Trophoblast cell (in vitro differentiated cells and primary cell): ENCODE data around the gene CHST9.
"Not testable (repeated sequence)": the region's sequence is repeated elsewhere in the genome, so short reads cannot be mapped to it uniquely, and the experiment has no call there.

ENCODE experiments used
- DNase-seq, 2 donors: peaks; one replicate each; pipeline ENCODE4 v3.0.0-alpha.2; 2016
- H2AFZ ChIP-seq: 2 replicates; pipeline ENCODE4 v1.6.1; 2013; ENCODE audit warnings: low read length, moderate library complexity, mild to moderate bottlenecking; ENCODE audit not compliant: insufficient read depth, poor library complexity
- H2AK5ac ChIP-seq: 2 replicates; pipeline ENCODE4 v1.6.1; 2013; ENCODE audit warnings: mild to moderate bottlenecking, low read length
- H2BK120ac ChIP-seq: 2 replicates; pipeline ENCODE4 v1.6.1; 2013; ENCODE audit warnings: low read length, mild to moderate bottlenecking, moderate library complexity; ENCODE audit not compliant: insufficient read depth, poor library complexity
- H2BK12ac ChIP-seq: 2 replicates; pipeline ENCODE4 v1.6.1; 2013; ENCODE audit warnings: mild to moderate bottlenecking, low read length, moderate library complexity
- H2BK5ac ChIP-seq: 2 replicates; pipeline ENCODE4 v1.6.1; 2013; ENCODE audit warnings: low read length, low read depth, moderate library complexity, mild to moderate bottlenecking; ENCODE audit not compliant: poor library complexity
- H3K14ac ChIP-seq: 2 replicates; pipeline ENCODE4 v1.6.1; 2013; ENCODE audit warnings: mild to moderate bottlenecking, low read length
- H3K18ac ChIP-seq: 2 replicates; pipeline ENCODE4 v1.6.1; 2013; ENCODE audit warnings: mild to moderate bottlenecking, low read length
- H3K23ac ChIP-seq: 2 replicates; pipeline ENCODE4 v1.6.1; 2013; ENCODE audit warnings: low read length
- H3K27ac ChIP-seq: 2 replicates; pipeline ENCODE4 v1.5.1; 2013; ENCODE audit warnings: low read depth, mild to moderate bottlenecking, inconsistent platforms, low read length, moderate library complexity
- H3K27me3 ChIP-seq: 2 replicates; pipeline ENCODE4 v1.6.1; 2013; ENCODE audit warnings: inconsistent platforms, mild to moderate bottlenecking, low read length, moderate library complexity; ENCODE audit not compliant: insufficient read depth
- H3K36me3 ChIP-seq, 2 experiments: 1 replicate in 1 of 2; 2 replicates in 1 of 2; pipeline ENCODE4 v1.6.1; 2013; ENCODE audit warnings: low read length in 2 of 2, mild to moderate bottlenecking in 2 of 2, moderate library complexity in 1 of 2; ENCODE audit not compliant: insufficient read depth in 2 of 2, control insufficient read depth in 1 of 2
- H3K4ac ChIP-seq: 2 replicates; pipeline ENCODE4 v1.6.1; 2013; ENCODE audit warnings: low read depth, mild to moderate bottlenecking, low read length, moderate library complexity
- H3K4me1 ChIP-seq, 2 experiments: 1 replicate in 1 of 2; 2 replicates in 1 of 2; pipeline ENCODE4 v1.6.1; 2013; ENCODE audit warnings: low read length in 2 of 2, mild to moderate bottlenecking in 2 of 2, moderate library complexity in 1 of 2; ENCODE audit not compliant: insufficient read depth in 2 of 2, control insufficient read depth in 1 of 2
- H3K4me2 ChIP-seq: 2 replicates; pipeline ENCODE4 v1.6.1; 2013; ENCODE audit warnings: inconsistent platforms, mild to moderate bottlenecking, low read length, moderate library complexity
- H3K4me3 ChIP-seq: 2 replicates; pipeline ENCODE4 v1.5.1; 2013; ENCODE audit warnings: mild to moderate bottlenecking, low read depth, low read length, inconsistent platforms
- H3K79me1 ChIP-seq: one replicate; pipeline ENCODE4 v1.6.1; 2013; ENCODE audit warnings: low read length
- H3K79me2 ChIP-seq: 2 replicates; pipeline ENCODE4 v1.6.1; 2013; ENCODE audit warnings: low read length, mild to moderate bottlenecking; ENCODE audit not compliant: control insufficient read depth, insufficient read depth, poor library complexity
- H3K9ac ChIP-seq: 2 replicates; pipeline ENCODE4 v1.6.1; 2013; ENCODE audit warnings: mild to moderate bottlenecking, low read length
- H3K9me3 ChIP-seq: 2 replicates; pipeline ENCODE4 v1.6.1; 2013; ENCODE audit warnings: low read depth, mild to moderate bottlenecking, control low read depth, inconsistent platforms, low read length; ENCODE audit not compliant: insufficient read depth
- H4K12ac ChIP-seq: 2 replicates; pipeline ENCODE4 v1.6.1; 2013; ENCODE audit warnings: low read depth, mild to moderate bottlenecking, low read length, moderate library complexity
- H4K8ac ChIP-seq: 2 replicates; pipeline ENCODE4 v1.6.1; 2013; ENCODE audit warnings: low read depth, mild to moderate bottlenecking, low read length, moderate library complexity
- H4K91ac ChIP-seq: one replicate; pipeline ENCODE4 v1.6.1; 2013; ENCODE audit warnings: low read depth, mild to moderate bottlenecking, low read length, moderate library complexity
- WGBS: extraction: QIAGEN DNeasy Blood & Tissue Kit; methylation state at CpG from one replicate; pipeline ENCODE4 v1.1.7; 2013; ENCODE audit warnings: missing lambda C conversion rate; ENCODE audit not compliant: insufficient read length, insufficient coverage; ENCODE audit errors: extremely low coverage; 5-methylcytosine and 5-hydroxymethylcytosine counted together

The CHST9 gene

DNA sequence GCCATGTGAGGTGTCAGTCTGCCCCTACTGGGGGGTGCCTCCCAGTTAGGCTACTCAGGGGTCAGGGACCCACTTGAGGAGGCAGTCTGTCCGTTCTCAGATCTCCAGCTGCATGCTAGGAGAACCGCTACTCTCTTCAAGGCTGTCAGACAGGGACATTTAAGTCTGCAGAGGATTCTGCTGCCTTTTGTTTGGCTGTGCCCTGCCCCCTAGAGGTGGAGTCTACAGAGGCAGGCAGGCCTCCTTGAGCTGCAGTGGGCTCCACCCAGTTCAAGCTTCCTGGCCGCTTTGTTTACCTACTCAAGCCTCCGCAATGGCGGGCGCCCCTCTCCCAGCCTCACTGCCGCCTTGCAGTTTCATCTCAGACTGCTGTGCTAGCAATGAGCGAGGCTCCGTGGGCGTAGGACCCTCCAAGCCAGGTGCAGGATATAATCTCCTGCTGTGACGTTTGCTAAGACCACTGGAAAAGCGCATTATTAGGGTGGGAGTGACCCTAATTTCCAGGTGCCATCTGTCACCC, 21.9 kb downstream of the CHST9 start:
- not testable (repeated sequence) for H3K27ac ChIP-seq, H3K36me3 ChIP-seq, H2AFZ ChIP-seq, H4K91ac ChIP-seq, H3K23ac ChIP-seq, H3K9ac ChIP-seq, H2BK12ac ChIP-seq, H3K14ac ChIP-seq, H2BK5ac ChIP-seq, H3K79me2 ChIP-seq, H3K4me2 ChIP-seq, H3K4ac ChIP-seq, H3K27me3 ChIP-seq, H3K9me3 ChIP-seq, H3K79me1 ChIP-seq, H3K4me1 ChIP-seq, H4K8ac ChIP-seq, H2BK120ac ChIP-seq, H3K4me3 ChIP-seq, H2AK5ac ChIP-seq, H4K12ac ChIP-seq, H3K18ac ChIP-seq
- whole genome bisulfite sequencing: no CpG with 5 or more reads among the region's 12 CpGs
- DNase-seq: peak in 1 of 2 donors; percentile 22

DNA sequence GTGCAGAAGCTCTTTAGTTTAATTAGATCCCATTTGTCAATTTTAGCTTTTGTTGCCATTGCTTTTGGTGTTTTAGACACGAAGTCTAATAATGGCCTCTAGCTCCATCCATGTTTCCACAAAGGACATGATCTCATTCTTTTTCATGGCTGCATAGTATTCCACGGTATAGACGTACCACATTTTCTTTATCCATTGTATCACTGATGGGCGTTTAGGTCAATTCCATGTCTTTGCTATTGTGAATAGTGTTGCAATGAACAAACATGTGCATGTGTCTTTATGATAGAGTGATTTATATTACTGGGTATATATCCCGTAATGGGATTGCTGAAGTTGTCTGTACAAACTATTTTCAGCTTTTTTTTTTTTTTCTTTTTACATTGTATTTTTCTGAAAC, 35.9 kb downstream of the CHST9 start:
- not testable (repeated sequence) for H3K27ac ChIP-seq, H3K14ac ChIP-seq, H3K4ac ChIP-seq, H4K91ac ChIP-seq, H3K18ac ChIP-seq, H3K4me1 ChIP-seq, H2AFZ ChIP-seq, H3K4me3 ChIP-seq, H3K79me1 ChIP-seq, H2BK5ac ChIP-seq, H3K36me3 ChIP-seq, H2AK5ac ChIP-seq, H3K9ac ChIP-seq, H4K8ac ChIP-seq, H2BK120ac ChIP-seq, H4K12ac ChIP-seq, H2BK12ac ChIP-seq, H3K79me2 ChIP-seq, H3K23ac ChIP-seq, H3K4me2 ChIP-seq, DNase-seq, H3K9me3 ChIP-seq, H3K27me3 ChIP-seq
- no CpG with 5 or more reads among the region's 5 CpGs for WGBS

DNA sequence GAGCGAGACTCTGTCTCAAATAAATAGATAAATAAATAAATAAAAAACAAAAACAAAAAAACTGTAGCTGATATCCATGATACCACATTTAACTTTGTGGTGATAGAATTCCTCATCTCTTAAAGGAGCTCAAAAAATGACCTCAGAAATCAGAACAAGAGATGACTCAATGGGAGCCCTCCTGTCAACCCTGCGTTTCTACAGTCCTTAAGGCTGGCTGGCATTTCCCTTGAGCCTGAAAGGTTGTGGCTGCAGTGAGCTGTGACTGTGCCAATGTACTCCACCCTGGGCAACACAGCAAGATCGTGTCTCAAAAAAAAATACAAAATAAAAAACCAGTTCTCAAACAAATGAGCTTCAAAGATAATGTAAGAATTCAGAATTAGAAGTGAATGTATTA, 40.4 kb downstream of the CHST9 start:
- H3K79me2 ChIP-seq: no peaks in the 10 kb centered on the region
- H3K36me3 ChIP-seq: no peaks in the 10 kb centered on the region
- no peak overlapping the region for H3K27ac ChIP-seq
- no peak overlapping the region for H2AFZ ChIP-seq
- H4K12ac ChIP-seq: no peak overlapping the region
- no peak overlapping the region for H2BK5ac ChIP-seq
- H3K9ac ChIP-seq: no peak overlapping the region
- H2AK5ac ChIP-seq: no peak overlapping the region
- no peak overlapping the region for H3K4me2 ChIP-seq
- no peak overlapping the region for H3K23ac ChIP-seq
- H4K8ac ChIP-seq: no peak overlapping the region
- H2BK120ac ChIP-seq: no peak overlapping the region
- H3K79me1 ChIP-seq: no peaks in the 10 kb centered on the region
- H3K4me3 ChIP-seq: no peak overlapping the region
- H3K18ac ChIP-seq: no peak overlapping the region
- no peaks in the 10 kb centered on the region for H3K27me3 ChIP-seq
- no peak overlapping the region for H3K14ac ChIP-seq
- H4K91ac ChIP-seq: no peak overlapping the region
- no CpG with 5 or more reads among the region's 3 CpGs for WGBS
- DNase-seq: no peak
- no peaks in the 10 kb centered on the region for H3K9me3 ChIP-seq
- H2BK12ac ChIP-seq: no peak overlapping the region
- H3K4ac ChIP-seq: no peak overlapping the region
- peaks cover 0 to 2% of the 10 kb centered on the region in 2 experiments for H3K4me1 ChIP-seq

DNA sequence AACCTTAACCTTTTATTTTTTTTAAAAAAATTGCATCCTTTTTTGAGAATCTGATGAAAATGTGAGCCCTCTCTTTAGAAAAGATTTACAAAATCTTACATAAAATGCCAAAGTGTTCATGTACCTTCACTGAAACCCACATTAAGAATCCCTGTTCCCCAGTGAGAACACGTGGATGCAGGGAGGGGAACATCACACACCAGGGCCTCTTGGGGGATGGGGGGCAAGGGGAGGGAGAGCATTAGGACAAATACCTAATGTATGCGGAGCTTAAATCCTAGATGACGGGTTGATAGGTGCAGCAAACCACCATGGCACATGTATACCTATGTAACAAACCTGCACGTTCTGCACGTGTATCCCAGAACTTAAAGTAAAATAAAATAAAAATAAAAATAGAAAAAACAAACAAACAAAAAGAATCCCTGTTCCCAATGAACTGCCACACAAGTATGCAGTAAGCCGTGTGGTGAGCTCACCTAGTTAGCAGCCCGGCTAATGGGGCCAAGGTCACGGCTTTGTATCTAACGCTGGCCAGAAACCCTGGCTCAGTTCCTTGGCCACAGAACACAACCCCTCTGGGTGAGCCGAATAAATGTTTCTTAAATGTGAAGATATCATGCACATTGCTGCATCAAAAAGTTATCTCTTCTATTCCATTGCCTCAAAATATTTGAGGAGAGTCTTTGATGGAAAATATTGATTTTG, 41.4 kb downstream of the CHST9 start:
- Histone ChIP-seq H2AFZ (no peak overlapping the region), H3K4me3 (no peak overlapping the region), H4K91ac (no peak overlapping the region), H3K27ac (no peak overlapping the region), H3K18ac (no peak overlapping the region), H3K79me1 (no peaks in the 10 kb centered on the region), H3K9ac (no peak overlapping the region), H3K9me3 (no peaks in the 10 kb centered on the region), H2AK5ac (no peak overlapping the region), H2BK5ac (no peak overlapping the region), H3K4me1 (peaks cover 0 to 2% of the 10 kb centered on the region in 2 experiments), H3K79me2 (no peaks in the 10 kb centered on the region), H3K36me3 (no peaks in the 10 kb centered on the region), H4K12ac (no peak overlapping the region), H3K23ac (no peak overlapping the region), H3K4me2 (no peak overlapping the region), H2BK120ac (no peak overlapping the region), H4K8ac (no peak overlapping the region), H3K14ac (no peak overlapping the region), H3K4ac (no peak overlapping the region), H2BK12ac (no peak overlapping the region), H3K27me3 (no peaks in the 10 kb centered on the region)
- peak in 1 of 2 donors; percentile 24 for DNase-seq
- WGBS: no CpG with 5 or more reads among the region's 10 CpGs
